MG63 (cell line): Measurements from ENCODE around the gene MYO18B. TPM values are rescaled to one million over a fixed set of nuclear protein-coding genes. Genes with fewer than 3 reads are reported as not detected.

Source experiments
- DNase-seq: peaks from one replicate; pipeline ENCODE4 v3.0.0-alpha.2; 2020
- H3K27me3 ChIP-seq: fragments of 250-450 bp; sonication (Bioruptor Pico); 2 replicates; pipeline ENCODE4 v1.5.1; 2020; ENCODE audit warnings: mild to moderate bottlenecking, moderate library complexity
- H3K36me3 ChIP-seq: fragments of 250-450 bp; sonication (Bioruptor Pico); 2 replicates; pipeline ENCODE4 v1.5.1; 2020; ENCODE audit warnings: mild to moderate bottlenecking, moderate library complexity
- H3K4me3 ChIP-seq: fragments of 250-450 bp; sonication (Bioruptor Pico); 2 replicates; pipeline ENCODE4 v1.5.1; 2020; ENCODE audit warnings: mild to moderate bottlenecking, moderate library complexity
- H3K9me3 ChIP-seq: fragments of 250-450 bp; sonication (Bioruptor Pico); 2 replicates; pipeline ENCODE4 v1.5.1; 2020; ENCODE audit warnings: mild to moderate bottlenecking, moderate library complexity
- total RNA-seq: library from RNA; depleted of rRNA; stranded (reverse); fragments of >200 nt; shearing (Covaris generic); gene quantifications from 2 replicates; pipeline ENCODE4 v1.2.3, GENCODE V29; 2014; ENCODE audit warnings: low replicate concordance

Gene MYO18B
- total RNA-seq, 1 experiment from 2014 or later = not detected

DNA sequence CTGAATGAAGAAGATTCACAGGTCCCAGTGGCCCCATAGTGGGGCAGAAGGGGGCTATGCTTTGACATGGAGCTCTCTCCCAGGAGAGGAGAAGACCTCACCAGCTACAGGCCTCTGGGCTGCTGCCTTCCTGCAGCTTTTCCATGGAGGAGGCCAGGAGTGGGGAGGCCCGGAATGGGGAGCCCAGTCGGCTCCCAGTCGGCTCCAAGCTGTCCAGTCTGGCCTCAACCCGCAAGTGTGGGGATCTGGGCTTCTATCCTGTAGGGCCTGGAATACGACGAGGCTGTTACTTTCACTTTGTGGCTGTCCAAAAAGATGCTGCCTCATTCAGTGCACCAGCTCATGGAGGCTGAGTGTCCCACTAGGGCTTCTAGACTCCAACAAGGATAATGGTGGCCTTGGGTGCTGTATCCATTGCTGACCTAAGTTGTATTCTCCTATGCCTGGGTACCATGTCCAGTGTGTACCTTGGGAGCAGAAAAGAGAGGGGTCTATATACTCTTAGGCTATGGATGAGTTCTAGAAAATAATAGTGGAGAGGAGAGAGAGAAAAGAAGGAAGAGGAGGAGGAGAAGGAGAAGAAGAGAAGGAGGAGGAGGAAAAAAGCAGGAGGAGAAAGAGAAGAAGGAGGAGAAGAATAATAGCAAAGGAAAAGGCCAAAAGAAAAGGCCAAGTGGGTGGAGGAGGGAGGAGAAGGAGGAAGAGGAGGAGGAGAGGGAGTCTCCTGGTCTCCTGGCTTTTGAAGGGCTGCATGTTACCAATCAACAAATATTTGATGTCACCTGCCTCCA, 1.1 kb downstream of the MYO18B start:
- DNase-seq = no peak
- H3K4me3 ChIP-seq = no peak overlapping the region
- H3K9me3 ChIP-seq = no peaks in the 10 kb centered on the region
- H3K36me3 ChIP-seq = no peaks in the 10 kb centered on the region
- H3K27me3 ChIP-seq = no peaks in the 10 kb centered on the region

DNA sequence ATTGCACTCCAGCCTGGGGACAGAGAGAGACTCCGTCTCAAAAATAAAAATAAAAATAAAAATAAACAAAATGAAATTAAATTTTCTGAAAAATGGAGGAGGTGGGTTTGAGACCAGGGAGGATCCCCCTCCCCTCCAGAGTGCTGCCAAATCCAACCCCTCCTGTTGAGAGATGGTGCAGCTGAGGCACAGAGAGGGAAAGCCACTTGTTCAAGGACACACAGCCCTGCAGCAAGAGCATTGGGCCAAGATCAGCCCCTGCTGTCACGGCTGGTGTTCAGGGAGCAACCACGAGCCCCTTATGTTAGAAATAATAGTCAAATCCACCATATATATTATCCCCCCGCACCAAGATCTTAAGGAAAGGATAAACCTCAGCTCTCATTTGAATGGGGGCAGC, 2.7 kb downstream of the MYO18B start:
- DNase-seq = no peak
- H3K27me3 ChIP-seq = no peaks in the 10 kb centered on the region
- no peaks in the 10 kb centered on the region for H3K9me3 ChIP-seq
- no peak overlapping the region for H3K4me3 ChIP-seq
- H3K36me3 ChIP-seq = no peaks in the 10 kb centered on the region

DNA sequence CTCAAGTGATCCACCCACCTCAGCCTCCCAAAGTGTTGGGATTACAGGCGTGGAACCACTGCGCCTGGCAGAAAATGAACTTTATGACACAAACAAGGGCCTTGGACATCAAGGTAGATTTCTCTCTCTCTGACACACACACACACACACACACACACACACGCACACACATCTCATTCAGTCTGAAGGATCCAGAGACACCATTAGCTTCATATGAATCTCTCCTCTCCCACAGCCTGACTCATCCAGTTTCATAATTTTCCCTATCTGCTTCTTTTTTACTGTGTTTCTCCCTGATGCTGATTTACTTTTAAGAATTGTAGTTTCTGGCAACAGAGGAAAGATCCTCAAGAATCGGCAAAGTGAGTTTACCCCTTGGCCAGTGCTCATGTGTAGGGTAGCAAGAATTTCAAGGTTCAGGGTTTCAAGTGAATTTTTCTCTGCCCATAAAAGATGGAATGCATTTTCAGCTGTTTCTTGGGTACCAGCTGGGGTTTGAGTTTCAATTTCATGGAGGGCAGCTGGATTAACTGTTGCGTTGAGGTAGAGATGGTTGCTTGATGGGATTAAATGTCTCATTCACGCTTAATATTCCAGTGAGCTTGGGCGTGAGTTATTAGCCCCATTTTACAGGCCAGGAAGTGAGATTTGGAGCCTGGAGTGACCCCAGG, 3.5 kb downstream of the MYO18B start:
- H3K27me3 ChIP-seq = no peaks in the 10 kb centered on the region
- DNase-seq = no peak
- no peak overlapping the region for H3K4me3 ChIP-seq
- no peaks in the 10 kb centered on the region for H3K36me3 ChIP-seq
- no peaks in the 10 kb centered on the region for H3K9me3 ChIP-seq

DNA sequence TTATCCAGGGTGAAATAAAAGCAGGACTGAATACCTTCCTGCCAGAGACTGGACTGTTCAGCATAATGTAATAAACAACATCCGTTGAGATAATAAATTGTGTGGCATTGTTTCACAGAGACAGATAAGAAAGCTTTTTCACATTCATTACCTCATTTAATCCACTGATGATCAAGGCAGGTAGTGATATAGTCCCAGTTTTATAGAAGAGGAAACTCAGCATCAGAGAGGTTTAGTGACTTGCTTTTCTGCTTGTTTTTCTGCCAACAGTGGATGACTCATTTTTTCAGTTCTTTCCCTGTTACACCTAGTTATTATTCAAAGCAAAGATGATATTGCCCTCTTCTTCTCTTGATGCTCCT, 4.0 kb downstream of the MYO18B start:
- Histone ChIP-seq H3K27me3 (no peaks in the 10 kb centered on the region), H3K36me3 (no peaks in the 10 kb centered on the region), H3K4me3 (no peak overlapping the region), H3K9me3 (no peaks in the 10 kb centered on the region)
- DNase-seq = no peak

DNA sequence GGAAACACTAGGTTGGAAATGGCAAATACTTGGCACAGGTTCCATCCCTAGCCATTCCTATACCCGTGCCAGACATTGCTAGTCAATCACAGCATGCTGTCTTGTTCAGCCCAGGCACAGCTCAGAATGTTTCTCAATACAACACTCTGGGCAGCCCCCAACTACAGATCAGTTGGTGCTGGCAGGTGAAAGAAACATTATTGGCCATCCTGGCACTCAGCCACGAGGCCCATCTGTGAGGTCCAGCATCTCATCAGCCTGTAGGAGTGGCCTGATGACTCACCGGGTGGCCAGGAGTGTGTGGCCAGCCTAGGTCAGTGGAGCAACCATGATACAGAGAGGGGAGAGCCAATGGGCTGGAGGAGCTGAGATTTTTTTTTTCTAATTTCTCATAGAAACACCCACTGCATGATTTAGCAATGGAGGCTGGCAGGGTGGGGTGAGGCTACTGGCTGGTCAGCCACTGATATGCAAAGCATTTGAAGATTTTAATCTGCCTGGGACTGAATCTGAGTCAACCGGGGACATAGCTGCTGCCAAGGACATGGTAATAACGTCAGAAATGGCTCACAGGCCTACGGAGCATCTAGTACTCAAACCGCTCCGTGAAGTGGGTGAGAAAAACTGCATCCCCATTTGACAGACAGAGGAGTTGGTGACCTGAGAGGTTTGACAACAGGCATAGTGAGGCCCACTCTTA, 5.4 kb downstream of the MYO18B start:
- Histone ChIP-seq H3K4me3 (no peak overlapping the region), H3K27me3 (no peaks in the 10 kb centered on the region), H3K9me3 (no peaks in the 10 kb centered on the region), H3K36me3 (no peaks in the 10 kb centered on the region)
- peak; percentile 94 for DNase-seq

DNA sequence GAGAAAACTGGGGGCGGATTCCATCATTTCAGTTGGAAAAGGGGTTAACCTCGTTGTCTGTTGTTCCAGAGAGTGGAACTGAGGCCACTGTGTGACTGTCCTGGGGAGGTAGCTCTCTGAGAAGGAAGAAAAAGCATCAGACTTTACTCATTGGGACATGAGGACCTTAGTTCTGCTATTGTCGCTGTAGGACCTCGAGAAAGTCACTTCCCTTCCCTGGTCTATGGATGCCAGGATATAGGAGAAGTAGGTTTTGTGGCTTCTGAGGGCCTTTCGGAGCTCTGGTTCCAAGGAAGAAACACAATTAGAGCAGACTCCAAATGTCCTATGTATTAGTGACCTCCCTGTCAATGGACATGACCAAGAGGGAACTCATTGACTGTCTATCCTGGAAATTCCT, 6.2 kb downstream of the MYO18B start:
- H3K4me3 ChIP-seq = no peak overlapping the region
- no peaks in the 10 kb centered on the region for H3K9me3 ChIP-seq
- DNase-seq = no peak
- H3K36me3 ChIP-seq = no peaks in the 10 kb centered on the region
- H3K27me3 ChIP-seq = no peaks in the 10 kb centered on the region

DNA sequence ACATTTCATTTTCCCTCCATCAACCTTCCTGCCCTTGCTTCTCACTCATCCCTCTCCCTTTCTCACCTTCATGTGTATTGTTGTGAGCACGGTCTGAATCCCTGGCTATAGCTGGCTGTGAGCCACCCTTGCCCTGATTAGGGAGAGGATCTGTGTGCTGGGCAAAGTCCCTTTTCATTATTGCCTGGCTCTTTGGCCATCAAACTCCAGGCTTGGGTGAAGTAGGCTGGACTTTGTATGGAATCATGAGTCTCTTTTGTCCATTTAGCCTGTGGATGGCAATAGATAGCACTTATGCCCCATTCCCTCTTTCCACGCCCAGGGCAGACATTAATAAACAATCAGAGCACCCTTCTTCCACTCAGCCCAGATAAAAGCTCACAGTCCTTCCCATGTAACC, 6.7 kb downstream of the MYO18B start:
- Histone ChIP-seq H3K4me3 (no peak overlapping the region), H3K36me3 (no peaks in the 10 kb centered on the region), H3K9me3 (no peaks in the 10 kb centered on the region), H3K27me3 (no peaks in the 10 kb centered on the region)
- no peak for DNase-seq

DNA sequence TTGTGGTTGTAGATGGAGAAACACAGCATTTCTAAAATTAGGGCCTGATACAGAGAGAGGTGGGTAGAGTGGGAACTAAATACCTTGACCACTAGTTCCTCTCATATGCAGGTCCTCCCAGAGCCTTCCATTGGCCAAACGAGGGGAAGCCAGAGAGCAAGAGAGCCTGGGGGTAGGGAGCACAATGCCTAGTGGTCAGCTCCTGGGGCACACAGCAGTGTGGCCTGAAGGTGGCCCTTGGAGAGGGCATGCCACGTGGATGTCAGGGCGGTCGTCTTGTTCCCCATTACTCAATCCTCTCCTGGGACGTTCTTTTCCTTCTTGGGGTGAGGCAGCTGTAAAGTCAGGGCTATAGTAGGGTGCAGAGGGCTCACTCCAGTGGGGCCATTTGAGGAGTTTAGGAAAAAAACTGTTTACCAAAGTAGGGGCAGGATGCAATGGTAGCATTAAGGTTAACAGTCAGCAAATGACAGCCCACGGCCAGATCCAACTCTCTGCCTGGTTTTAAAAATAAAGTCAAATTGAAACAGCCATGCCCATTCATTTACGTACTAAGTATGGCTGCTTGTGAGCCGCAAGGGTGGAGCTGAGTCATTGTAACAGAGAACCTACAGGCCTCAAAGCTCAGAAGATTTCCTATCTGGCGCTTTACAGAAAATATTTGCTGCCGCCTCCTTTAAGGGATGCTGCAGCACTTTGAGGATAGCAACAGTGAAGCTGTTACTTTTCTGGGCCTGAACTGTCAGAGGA, 7.6 kb downstream of the MYO18B start:
- no peaks in the 10 kb centered on the region for H3K9me3 ChIP-seq
- H3K36me3 ChIP-seq = no peaks in the 10 kb centered on the region
- no peaks in the 10 kb centered on the region for H3K27me3 ChIP-seq
- DNase-seq = no peak
- H3K4me3 ChIP-seq = no peak overlapping the region

DNA sequence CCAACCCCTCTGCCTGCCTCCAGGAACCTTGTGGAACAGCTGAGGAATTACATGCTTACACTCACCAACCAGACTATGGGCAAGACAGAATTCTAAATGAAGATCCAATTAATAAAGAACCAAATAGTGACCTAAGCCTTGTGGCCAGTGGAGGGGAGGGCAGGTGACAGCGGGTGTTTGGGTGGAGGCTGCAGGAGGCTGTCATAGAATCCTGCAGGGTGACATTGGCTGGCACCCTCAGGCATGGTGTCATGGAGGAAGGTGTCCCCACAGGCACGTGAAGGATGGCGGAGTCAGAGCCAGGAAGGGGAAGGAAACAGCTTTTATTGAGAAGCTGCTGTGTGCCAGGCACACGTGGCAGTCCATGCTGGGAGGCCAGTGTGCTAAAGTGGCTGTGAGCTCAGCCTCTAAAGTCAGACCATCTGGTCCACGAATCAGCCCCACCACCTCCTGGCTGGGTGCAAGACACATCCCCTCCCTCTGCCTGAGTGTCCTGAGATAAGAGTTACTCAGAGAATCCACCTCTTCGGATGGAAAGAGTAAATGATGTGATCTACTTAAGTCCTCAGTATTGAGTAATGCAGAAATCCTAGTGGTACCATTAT, 8.7 kb downstream of the MYO18B start:
- Histone ChIP-seq H3K4me3 (no peak overlapping the region), H3K36me3 (no peaks in the 10 kb centered on the region), H3K9me3 (no peaks in the 10 kb centered on the region), H3K27me3 (no peaks in the 10 kb centered on the region)
- no peak for DNase-seq

DNA sequence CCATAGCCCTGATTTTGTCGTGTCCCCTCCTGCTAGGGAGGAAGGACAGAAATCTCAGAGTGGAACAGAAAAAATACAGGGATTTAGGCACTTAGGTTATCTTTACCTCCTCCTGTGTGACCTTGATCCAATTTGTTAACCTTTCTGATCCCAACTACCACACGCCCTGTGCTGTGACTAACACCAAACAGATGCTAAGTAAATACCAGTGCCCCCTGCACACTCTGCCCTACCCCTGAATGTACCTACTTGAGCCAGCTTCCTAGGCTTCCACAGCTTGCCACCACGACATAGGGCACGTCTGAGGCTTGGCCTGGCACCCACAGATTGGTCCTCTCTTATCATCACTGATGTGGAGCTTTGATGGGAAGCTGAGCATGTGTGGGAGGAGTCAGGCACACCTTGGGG, 9.2 kb downstream of the MYO18B start:
- no peak for DNase-seq
- no peaks in the 10 kb centered on the region for H3K27me3 ChIP-seq
- no peaks in the 10 kb centered on the region for H3K9me3 ChIP-seq
- H3K4me3 ChIP-seq = no peak overlapping the region
- no peaks in the 10 kb centered on the region for H3K36me3 ChIP-seq

DNA sequence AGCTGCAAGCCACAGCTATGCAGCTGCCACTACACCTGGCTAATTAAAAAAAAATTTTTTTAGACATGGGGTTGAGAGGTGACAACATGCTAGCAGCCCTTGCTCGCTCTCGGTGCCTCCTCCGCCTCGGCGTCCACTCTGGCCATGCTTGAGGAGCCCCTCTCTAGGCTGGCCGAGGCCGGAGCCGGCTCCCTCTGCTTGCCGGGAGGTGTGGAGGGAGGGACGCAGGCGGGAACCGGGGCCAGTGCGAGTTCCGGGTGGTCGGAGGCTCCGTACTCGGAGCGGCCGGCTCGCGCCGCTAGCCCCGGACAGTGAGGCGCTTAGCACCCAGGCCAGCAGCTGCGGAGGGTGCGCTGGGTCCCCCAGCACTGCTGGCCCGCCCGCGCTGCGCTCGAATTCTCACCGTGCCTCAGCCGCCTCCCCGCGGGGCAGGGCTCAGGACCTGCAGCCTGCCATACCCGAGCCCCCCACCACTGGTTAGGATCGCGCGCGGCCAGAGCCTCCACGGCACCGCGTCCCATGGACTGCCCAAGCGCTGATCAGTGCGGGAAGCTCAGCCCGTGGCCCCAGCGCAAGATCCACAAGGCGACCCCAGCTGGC, 10.7 kb downstream of the MYO18B start:
- H3K27me3 ChIP-seq = no peaks in the 10 kb centered on the region
- DNase-seq = no peak
- no peak overlapping the region for H3K4me3 ChIP-seq
- H3K9me3 ChIP-seq = no peaks in the 10 kb centered on the region
- no peaks in the 10 kb centered on the region for H3K36me3 ChIP-seq

DNA sequence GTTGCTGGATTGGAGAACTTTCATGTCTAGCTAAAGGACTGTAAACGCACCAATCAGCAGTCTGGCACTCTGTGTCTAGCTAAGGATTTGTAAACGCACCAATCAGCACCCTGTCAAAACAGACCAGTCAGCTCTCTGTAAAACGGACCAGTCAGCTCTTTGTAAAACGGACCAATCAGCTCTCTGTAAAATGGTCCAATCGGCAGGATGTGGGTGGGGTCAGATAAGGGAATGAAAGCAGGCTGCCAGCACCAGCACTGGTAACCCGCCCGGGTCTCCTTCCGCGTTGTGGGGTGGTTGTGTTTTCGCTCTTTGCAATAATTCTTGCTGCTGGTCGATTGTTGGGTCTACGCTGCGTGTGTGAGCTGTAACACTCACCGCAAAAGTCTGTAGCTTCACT, 11.3 kb downstream of the MYO18B start:
- DNase-seq = no peak
- Histone ChIP-seq H3K4me3 (no peak overlapping the region), H3K9me3 (no peaks in the 10 kb centered on the region), H3K27me3 (no peaks in the 10 kb centered on the region), H3K36me3 (no peaks in the 10 kb centered on the region)

DNA sequence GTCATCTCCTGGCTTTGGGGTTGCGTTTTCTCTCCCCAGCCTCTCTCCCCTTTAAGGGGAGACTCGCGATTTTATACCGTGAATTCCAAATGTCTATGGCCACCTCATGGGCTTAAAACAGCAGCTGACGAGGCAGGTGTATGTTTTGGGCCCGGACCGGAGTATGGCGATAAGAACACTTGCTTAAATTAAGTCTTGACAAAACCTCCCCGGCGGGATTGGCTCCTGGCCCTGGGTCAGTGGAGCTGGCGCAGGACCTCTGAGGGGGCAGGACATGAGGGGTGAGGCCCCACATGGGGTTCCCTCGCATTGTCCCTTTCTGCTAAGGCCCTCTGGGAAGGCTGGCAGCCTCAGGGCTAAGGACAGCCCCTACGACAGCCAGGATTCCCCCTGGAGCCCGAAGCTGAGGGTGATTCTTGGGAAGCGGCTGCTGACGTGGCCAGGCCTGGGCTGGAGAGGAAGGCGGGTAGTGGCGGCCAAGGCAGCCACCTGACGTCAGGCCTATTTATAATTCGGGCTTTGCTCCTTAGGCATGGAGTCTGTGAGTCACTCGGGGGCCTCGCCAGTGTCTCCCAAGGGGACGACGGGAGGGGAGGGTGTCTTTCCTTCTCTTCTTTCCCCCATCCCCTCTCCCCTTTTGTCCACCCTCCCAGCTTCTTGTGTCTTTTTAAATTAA, 12.7 kb downstream of the MYO18B start:
- Histone ChIP-seq H3K36me3 (no peaks in the 10 kb centered on the region), H3K27me3 (no peaks in the 10 kb centered on the region), H3K4me3 (no peak overlapping the region), H3K9me3 (no peaks in the 10 kb centered on the region)
- DNase-seq = peak; percentile 98

DNA sequence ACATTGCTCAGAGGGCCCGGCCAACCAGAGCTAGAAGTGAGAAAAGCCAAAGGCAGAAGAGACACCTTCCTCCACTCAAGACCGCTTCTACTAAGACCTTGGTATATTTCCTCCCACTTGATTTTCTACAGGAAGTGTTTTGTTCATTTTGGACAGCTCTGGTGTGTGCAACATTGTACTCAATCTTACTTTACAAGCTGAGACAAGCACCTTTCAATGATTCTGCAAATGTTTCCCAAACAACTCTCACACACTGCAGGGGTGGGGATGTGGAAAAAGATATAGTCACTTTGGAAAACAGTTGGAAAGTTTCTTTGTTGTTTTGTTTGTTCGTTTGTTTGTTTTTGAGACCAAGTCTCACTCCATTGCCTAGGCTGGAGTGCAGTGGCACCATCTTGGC, 15.7 kb downstream of the MYO18B start:
- no peaks in the 10 kb centered on the region for H3K9me3 ChIP-seq
- no peak for DNase-seq
- H3K4me3 ChIP-seq = no peak overlapping the region
- H3K27me3 ChIP-seq = no peaks in the 10 kb centered on the region
- no peaks in the 10 kb centered on the region for H3K36me3 ChIP-seq

DNA sequence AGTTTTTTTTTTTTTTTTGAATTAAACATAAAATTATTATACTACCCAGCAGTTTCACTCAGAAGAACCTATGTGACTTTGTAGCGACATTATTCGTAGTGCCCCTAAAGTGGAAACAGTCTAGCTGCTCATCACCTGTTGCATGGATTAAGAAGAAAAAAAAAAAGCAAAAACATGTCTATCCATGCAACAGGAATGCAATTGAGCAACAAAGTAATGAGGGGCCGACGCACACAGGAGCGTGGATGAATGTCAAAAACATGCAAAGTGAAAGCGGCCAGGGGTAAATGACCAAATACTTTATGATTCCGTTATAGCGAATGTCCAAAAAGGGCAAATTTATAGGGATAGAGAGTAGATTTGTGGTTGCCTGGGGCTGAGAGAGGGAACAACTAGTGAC, 16.3 kb downstream of the MYO18B start:
- DNase-seq = no peak
- Histone ChIP-seq H3K9me3 (no peaks in the 10 kb centered on the region), H3K4me3 (no peak overlapping the region), H3K36me3 (no peaks in the 10 kb centered on the region), H3K27me3 (no peaks in the 10 kb centered on the region)

DNA sequence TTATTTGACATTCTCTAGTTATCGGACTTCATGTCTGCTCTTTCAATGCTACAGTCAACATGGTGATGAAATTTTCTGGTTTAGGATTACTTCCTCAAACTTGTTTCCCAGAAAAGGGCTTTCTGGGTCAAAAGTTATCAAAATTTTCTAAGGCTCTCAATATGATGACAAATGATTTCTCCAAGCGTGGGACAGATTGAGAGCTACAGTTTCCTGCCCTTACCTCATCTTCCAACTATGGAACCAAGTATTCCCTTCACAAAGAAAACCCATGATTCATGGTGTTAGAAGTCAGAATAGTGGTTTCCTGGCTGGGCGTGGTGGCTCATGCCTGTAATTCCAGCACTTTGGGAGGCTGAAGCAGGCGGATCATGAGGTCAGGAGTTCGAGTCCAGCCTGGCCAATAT, 17.8 kb downstream of the MYO18B start:
- no peaks in the 10 kb centered on the region for H3K36me3 ChIP-seq
- H3K9me3 ChIP-seq = no peaks in the 10 kb centered on the region
- no peaks in the 10 kb centered on the region for H3K27me3 ChIP-seq
- peak; percentile 83 for DNase-seq
- no peak overlapping the region for H3K4me3 ChIP-seq
